GM12878 (cell line): ENCODE data around the gene LDB3. TPM values are rescaled to one million over a fixed set of nuclear protein-coding genes. Genes with fewer than 3 reads are reported as not detected.

Source experiments
- ATAC-seq: fragments of 200-7000 bp; cut with Tn5 transposase; 3 replicates; pipeline ENCODE4 v1.9.1; 2020; ENCODE audit warnings: mild to moderate bottlenecking, moderate library complexity
- BruUV-seq: library from RNA; stranded (reverse); fragments of 400-500 nt; replicated peaks from 2 replicates; lab custom pipeline; 2021; lab: Mats Ljungman, UMichigan
- CTCF ChIA-PET: fragments of 300-600 bp; sonication (Branson Sonifier 250); formaldehyde crosslinking; extraction: SDS; loops from one replicate; lab custom pipeline; 2021; ENCODE audit warnings: inconsistent platforms; lab: Yijun Ruan, JAX
- POLR2A ChIA-PET: fragments of 350-600 bp; formaldehyde crosslinking; extraction: SDS; loops from one replicate; lab custom pipeline; 2021; ENCODE audit warnings: inconsistent platforms; lab: Charles Lee
- RAD21 ChIA-PET: fragments of 300-600 bp; sonication (Branson Sonifier 250); formaldehyde crosslinking; loops from one replicate; lab custom pipeline; 2023; ENCODE audit warnings: antibody characterized with exemption; ENCODE audit not compliant: unreplicated experiment; lab: Charles Lee
- SMC1A ChIA-PET: fragments of 300-600 bp; sonication (Branson Sonifier 250); formaldehyde crosslinking; loops from one replicate; lab custom pipeline; 2023; ENCODE audit not compliant: unreplicated experiment, uncharacterized antibody; lab: Charles Lee
- DNase-seq: peaks from one replicate; pipeline ENCODE4 v3.0.0-alpha.2; 2011; ENCODE audit warnings: low read depth, low spot score
- FAIRE-seq: peaks from 3 replicates; lab custom pipeline; 2011; peaks lifted over from hg19 to GRCh38; lab: Jason Lieb, UNC
- H2AFZ ChIP-seq: 2 replicates; pipeline ENCODE4 v1.6.0; 2011; ENCODE audit warnings: low read depth, low read length, control low read depth; ENCODE audit not compliant: control insufficient read depth
- H3K27ac ChIP-seq: 2 replicates; pipeline ENCODE4 v1.5.1; 2011; ENCODE audit warnings: control low read depth; ENCODE audit not compliant: control insufficient read depth, insufficient read depth
- H3K27me3 ChIP-seq, 2 experiments: replicated peaks in 1 of 2; 2 replicates each; pipeline versions ENCODE4 v1.6.0 to v1.6.1; 2011; ENCODE audit warnings: low read length in 1 of 2; ENCODE audit not compliant: control insufficient read depth in 2 of 2, insufficient read depth in 2 of 2
- H3K36me3 ChIP-seq, 2 experiments: 2 replicates each; pipeline ENCODE4 v1.5.1; 2011; ENCODE audit warnings: low read length in 1 of 2; ENCODE audit not compliant: control insufficient read depth in 2 of 2, insufficient read depth in 2 of 2
- H3K4me1 ChIP-seq: 2 replicates; pipeline ENCODE4 v1.6.1; 2011; ENCODE audit warnings: mild to moderate bottlenecking, low read length, moderate library complexity, mixed read lengths; ENCODE audit not compliant: control insufficient read depth, insufficient read depth
- H3K4me2 ChIP-seq: 2 replicates; pipeline ENCODE4 v1.6.0; 2011; ENCODE audit warnings: control low read depth; ENCODE audit not compliant: control insufficient read depth, insufficient read depth
- H3K4me3 ChIP-seq: fragments of 200-600 bp; sonication (generic); 2 replicates; pipeline ENCODE4 v1.5.1; 2016
- H3K79me2 ChIP-seq: 2 replicates; pipeline ENCODE4 v1.6.0; 2011; ENCODE audit warnings: low read length; ENCODE audit not compliant: control insufficient read depth, insufficient read depth
- H3K9ac ChIP-seq: 2 replicates; pipeline ENCODE4 v1.8.0; 2011; ENCODE audit warnings: low read length, control low read depth, mixed read lengths; ENCODE audit not compliant: control insufficient read depth, insufficient read depth
- H3K9me3 ChIP-seq: replicated peaks from 3 replicates; pipeline ENCODE4 v1.5.1; 2011; ENCODE audit warnings: mild to moderate bottlenecking, low read length; ENCODE audit not compliant: control insufficient read depth, insufficient read depth
- H4K20me1 ChIP-seq: 2 replicates; pipeline ENCODE4 v1.6.0; 2011; ENCODE audit not compliant: control insufficient read depth, insufficient read depth
- BACH1 ChIP-seq: fragments of 450-650 bp; IDR thresholded peaks from 2 replicates; pipeline ENCODE4 v1.6.1; 2017; ENCODE audit warnings: mild to moderate bottlenecking, borderline replicate concordance
- BCLAF1 ChIP-seq: fragments of 450-650 bp; IDR thresholded peaks from 2 replicates; pipeline ENCODE4 v1.6.1; 2017; ENCODE audit warnings: antibody characterized with exemption, mild to moderate bottlenecking, moderate library complexity
- CREM ChIP-seq: IDR thresholded peaks from 2 replicates; pipeline ENCODE4 v1.6.1; 2014; ENCODE audit warnings: antibody characterized with exemption, low read depth
- DPF2 ChIP-seq: fragments of 450-650 bp; IDR thresholded peaks from 2 replicates; pipeline ENCODE4 v1.6.1; 2017; ENCODE audit warnings: mild to moderate bottlenecking
- EP300 ChIP-seq, 2 experiments: fragments of 150-350 bp in 1 of 2; IDR thresholded peaks; 2 replicates each; pipeline ENCODE4 v1.6.1; 2011 to 2012; ENCODE audit warnings: low read depth in 2 of 2, low read length in 2 of 2, borderline replicate concordance in 1 of 2, improper control_type of control experiment in 1 of 2, inconsistent platforms in 1 of 2; ENCODE audit not compliant: control insufficient read depth in 1 of 2
- GATAD2B ChIP-seq: fragments of 450-650 bp; conservative IDR thresholded peaks from 2 replicates; pipeline ENCODE4 v1.6.1; 2017; ENCODE audit warnings: low read depth, mild to moderate bottlenecking, moderate library complexity
- IRF5 ChIP-seq: fragments of 450-650 bp; IDR thresholded peaks from 2 replicates; pipeline ENCODE4 v1.6.1; 2017; ENCODE audit warnings: borderline replicate concordance
- JUND ChIP-seq: IDR thresholded peaks from 2 replicates; pipeline ENCODE4 v1.6.1; 2012; ENCODE audit warnings: low read depth, mild to moderate bottlenecking, low read length, improper control_type of control experiment, moderate library complexity
- MTA2 ChIP-seq: fragments of 450-650 bp; IDR thresholded peaks from 2 replicates; pipeline ENCODE4 v1.6.1; 2016; ENCODE audit warnings: low read depth, mild to moderate bottlenecking, moderate library complexity
- NFXL1 ChIP-seq: fragments of 450-650 bp; IDR thresholded peaks from 2 replicates; pipeline ENCODE4 v1.6.1; 2017; ENCODE audit warnings: antibody characterized with exemption, mild to moderate bottlenecking, borderline replicate concordance
- POLR2A ChIP-seq: IDR thresholded peaks from 2 replicates; pipeline ENCODE4 v1.6.1; 2011; ENCODE audit warnings: low read depth, mild to moderate bottlenecking, low read length
- RBBP5 ChIP-seq: fragments of 200-600 bp; sonication (generic); conservative IDR thresholded peaks from 2 replicates; pipeline ENCODE4 v1.6.1; 2016
- STAT1 ChIP-seq: fragments of 450-650 bp; conservative IDR thresholded peaks from 2 replicates; pipeline ENCODE4 v1.6.1; 2014; ENCODE audit warnings: antibody characterized with exemption, mild to moderate bottlenecking
- TCF3 ChIP-seq: IDR thresholded peaks from 2 replicates; pipeline ENCODE4 v1.6.1; 2012; ENCODE audit warnings: low read depth, mild to moderate bottlenecking, low read length, borderline replicate concordance; ENCODE audit not compliant: insufficient read depth
- USF1 ChIP-seq: IDR thresholded peaks from 2 replicates; pipeline ENCODE4 v1.6.1; 2011; ENCODE audit warnings: borderline replicate concordance, low read depth, mild to moderate bottlenecking, moderate library complexity, mixed read lengths, low read length; ENCODE audit not compliant: insufficient read depth; ENCODE audit errors: extremely low read length
- ZBED1 ChIP-seq: IDR thresholded peaks from 2 replicates; pipeline ENCODE4 v1.6.1; 2016; ENCODE audit warnings: borderline replicate concordance
- ZNF274 ChIP-seq: IDR thresholded peaks from one replicate; pipeline ENCODE4 v1.8.0; 2011; ENCODE audit not compliant: insufficient read length, insufficient read depth
- ZSCAN29 ChIP-seq: fragments of 450-650 bp; IDR thresholded peaks from 2 replicates; pipeline ENCODE4 v1.6.1; 2017; ENCODE audit warnings: mild to moderate bottlenecking, moderate library complexity
- WGBS: methylation state at CpG from one replicate; pipeline ENCODE4 v1.1.6; 2016; ENCODE audit warnings: low lambda C conversion rate; ENCODE audit not compliant: insufficient replicate concordance, insufficient coverage; ENCODE audit errors: missing lambda C conversion rate; 5-methylcytosine and 5-hydroxymethylcytosine counted together
- in situ Hi-C: fragments of 300-500 bp; cut with MboI; formaldehyde crosslinking; loops from 9 replicates; pipeline ENCODE4 v1.14.3; 2018; ENCODE audit warnings: mixed read lengths
- intact Hi-C: fragments of 100-400 bp; cut with micrococcal nuclease; formaldehyde crosslinking; loops from one replicate; pipeline ENCODE4 v1.14.2; 2022; ENCODE audit not compliant: unreplicated experiment
- polyA plus RNA-seq, 11 experiments: library from polyadenylated mRNA; depleted of rRNA in 4 of 11; unstranded in 6 of 11; stranded (reverse) in 5 of 11; fragments of >200 nt; fragmentation: Nextera tagmentation in 4 of 11; fragmentation: Illumina TruSeq in 1 of 11; extraction: Ambion mirVana in 4 of 11; extraction: Trizol in 1 of 11; gene quantifications; 1 replicate in 1 of 11; 2 replicates in 10 of 11; pipeline versions ENCODE4 v1.2.1 to v1.2.3, GENCODE V29; 2011 to 2016; ENCODE audit warnings: inconsistent platforms in 2 of 11, missing spikeins in 2 of 11, low read depth in 1 of 11
- total RNA-seq, 4 experiments: library from RNA; depleted of rRNA in 3 of 4; stranded (reverse); fragments of >200 nt in 3 of 4; fragmentation: Illumina TruSeq in 1 of 4; extraction: Trizol in 1 of 4; gene quantifications; 2 replicates each; pipeline versions ENCODE4 v1.2.1 to v1.2.3, GENCODE V29; 2013 to 2021

The LDB3 gene
- total and polyA plus RNA-seq, 10 of the 15 experiments (the other 5 are each of a cell fraction or from before 2014, with no cell fraction given), result 0.02 to 0.07 (median 0.04) TPM; not detected in 1

- BruUV-seq, result no TSS peak
- TF ChIP-seq ZBED1 (no peak), POLR2A (no peak), DPF2 (no peak), ZNF274 (no peak), CREM (no peak), IRF5 (no peak), STAT1 (no peak), EP300 (IDR thresholded peaks at IDR 0.05; ENCODE audit: borderline replicate concordance in 1 of 2, control insufficient read depth in 1 of 2, low read depth in 2 of 2, low read length in 2 of 2) (no peak), RBBP5 (no peak), JUND (no peak), GATAD2B (no peak), MTA2 (no peak), BCLAF1 (no peak), BACH1 (no peak), USF1 (no peak), TCF3 (no peak), NFXL1 (no peak), ZSCAN29 (no peak)
- TF ChIP-seq, all 136 proteins: peak for 0
- H3K27ac ChIP-seq, result no peak overlapping the region
- no peaks in the 10 kb centered on the region for H3K4me1 ChIP-seq
- H3K79me2 ChIP-seq, result no peaks in the 10 kb centered on the region
- no peaks in the 10 kb centered on the region for H3K9me3 ChIP-seq
- H3K27me3 ChIP-seq, result no peaks in the 10 kb centered on the region; a peak in 1 of 4 replicates
- H3K4me3 ChIP-seq, result no peak overlapping the region
- intact Hi-C loops (no loop called here), in situ Hi-C loops (no loop called here)
- DNase-seq, result no peak
- ChIA-PET SMC1A (interaction anchor here (0.7 to 1.2 kb wide), 2 partner anchors 9 to 67 kb away, joined by 3 to 4 read pairs; no protein-coding TSS in a partner anchor), CTCF (no interaction called here), POLR2A (no interaction called here), RAD21 (no interaction called here)
- H2AFZ ChIP-seq, result no peak overlapping the region
- H3K9ac ChIP-seq, result no peak overlapping the region
- FAIRE-seq, result no peak
- no peaks in the 10 kb centered on the region for H3K36me3 ChIP-seq
- WGBS, result 36% methylated on average over 12 of the region's 16 CpGs
- no peak for ATAC-seq
- H4K20me1 ChIP-seq, result no peaks in the 10 kb centered on the region
- no peak overlapping the region for H3K4me2 ChIP-seq
These were observed 16.5 kb upstream of the LDB3 start for GRCh38 chr10:86651631-86652331.
